ENCODE data around the gene CYSRT1. TPM values are rescaled to one million over a fixed set of nuclear protein-coding genes. Genes with fewer than 3 reads are reported as not detected.

CYSRT1 gene
- total and polyA plus RNA-seq, 7 experiments from 2014 or later, result 0.45 to 0.63 (median 0.49) TPM; not detected in 3

- no peak for ATAC-seq
These were observed 32.1 kb upstream of the CYSRT1 start for GRCh38 chr9:137192859-137193258.

GRCh38 chr9:137193771-137194170 lies 31.2 kb upstream of the CYSRT1 start:
- Histone ChIP-seq H3K27me3 (ENCODE audit: control insufficient read depth in 2 of 2, insufficient read depth in 2 of 2, low read length in 2 of 2) (no peaks in the 10 kb centered on the region), H3K4me3 (ENCODE audit: low read length) (no peak overlapping the region), H3K36me3 (ENCODE audit: control insufficient read depth in 2 of 3, insufficient read depth in 3 of 3, low read length in 3 of 3) (peaks cover 0 to 20% (median 0%) of the 10 kb centered on the region in 3 experiments), H3K27ac (ENCODE audit: low read depth, low read length) (no peak overlapping the region), H3K9me3 (ENCODE audit: control insufficient read depth in 2 of 3, low read length in 3 of 3) (no peaks in the 10 kb centered on the region), H3K4me1 (ENCODE audit: control insufficient read depth in 2 of 2, insufficient read depth in 2 of 2, low read length in 2 of 2) (peaks cover 11 to 13% of the 10 kb centered on the region in 2 donors)
- H3K9me3 Mint-ChIP-seq, result peaks cover 0 to 2% (median 0%) of the 10 kb centered on the region in 11 donors
- POLR2A ChIA-PET, result interaction anchor here (1.3 to 10.4 kb wide), 2 partner anchors 11 to 29 kb away, joined by 4 to 136 read pairs; partner anchors contain the start of genes NDOR1, TMEM203 and TPRN
- intact Hi-C loops (cut with micrococcal nuclease), result no loop called here
- no peaks in the 10 kb centered on the region for H3K27me3 Mint-ChIP-seq
- CTCF ChIA-PET, result interaction anchor here (0.6 kb wide), 1 partner anchor 562 kb away, joined by 3 read pairs; no protein-coding TSS in a partner anchor
- no peak overlapping the region for H3K27ac Mint-ChIP-seq
- H3K36me3 Mint-ChIP-seq, result peaks cover 0 to 6% (median 0%) of the 10 kb centered on the region in 5 donors
- no peak overlapping the region for H3K4me3 Mint-ChIP-seq
- peaks cover 0 to 27% (median 13%) of the 10 kb centered on the region in 7 donors for H3K4me1 Mint-ChIP-seq
- no peak for ATAC-seq
- no peak for DNase-seq

More at GRCh38 chr9:137192859-137193258, 32.1 kb upstream of the CYSRT1 start:
- Histone ChIP-seq H3K9me3 (ENCODE audit: control insufficient read depth in 2 of 3, low read length in 3 of 3) (no peaks in the 10 kb centered on the region), H3K4me3 (ENCODE audit: low read length) (no peak overlapping the region), H3K27ac (ENCODE audit: low read depth, low read length) (no peak overlapping the region), H3K36me3 (ENCODE audit: control insufficient read depth in 2 of 3, insufficient read depth in 3 of 3, low read length in 3 of 3) (peaks cover 0 to 28% (median 0%) of the 10 kb centered on the region in 3 experiments), H3K27me3 (ENCODE audit: control insufficient read depth in 2 of 2, insufficient read depth in 2 of 2, low read length in 2 of 2) (no peaks in the 10 kb centered on the region), H3K4me1 (ENCODE audit: control insufficient read depth in 2 of 2, insufficient read depth in 2 of 2, low read length in 2 of 2) (peaks cover 12 to 13% of the 10 kb centered on the region in 2 donors)
- peaks cover 0 to 2% (median 0%) of the 10 kb centered on the region in 11 donors for H3K9me3 Mint-ChIP-seq
- intact Hi-C loops (cut with micrococcal nuclease), result no loop called here
- ChIA-PET CTCF (interaction anchor here (0.6 to 1.0 kb wide), 2 partner anchors 399 to 561 kb away, joined by 3 read pairs; no protein-coding TSS in a partner anchor), POLR2A (interaction anchor here (0.6 to 10.4 kb wide), 6 partner anchors 12 to 67 kb away, joined by 3 to 136 read pairs (median 4); partner anchors contain the start of genes NDOR1, TMEM203 and TPRN)
- no peak overlapping the region for H3K4me3 Mint-ChIP-seq
- DNase-seq, result no peak
- H3K4me1 Mint-ChIP-seq, result peaks cover 0 to 26% (median 13%) of the 10 kb centered on the region in 7 donors
- no peak overlapping the region for H3K27ac Mint-ChIP-seq
- peaks cover 0 to 6% (median 0%) of the 10 kb centered on the region in 5 donors for H3K36me3 Mint-ChIP-seq
- no peaks in the 10 kb centered on the region for H3K27me3 Mint-ChIP-seq

- H3K4me3 ChIP-seq (ENCODE audit: low read length), result no peak overlapping the region
- ChIA-PET POLR2A (interaction anchor here (1.3 to 10.4 kb wide), 2 partner anchors 10 to 29 kb away, joined by 4 to 136 read pairs; partner anchors contain the start of genes NDOR1, TMEM203 and TPRN), CTCF (no interaction called here)
- intact Hi-C loops (cut with micrococcal nuclease), result no loop called here
- no peaks in the 10 kb centered on the region for H3K27me3 Mint-ChIP-seq
- H3K36me3 Mint-ChIP-seq, result peaks cover 0 to 4% (median 0%) of the 10 kb centered on the region in 5 donors
- H3K9me3 ChIP-seq (ENCODE audit: control insufficient read depth in 2 of 3, low read length in 3 of 3), result no peaks in the 10 kb centered on the region
- H3K27me3 ChIP-seq (ENCODE audit: control insufficient read depth in 2 of 2, insufficient read depth in 2 of 2, low read length in 2 of 2), result no peaks in the 10 kb centered on the region
- no peak overlapping the region for H3K27ac Mint-ChIP-seq
- no peaks in the 10 kb centered on the region for H3K9me3 Mint-ChIP-seq
- ATAC-seq (no peak), DNase-seq (no peak)
- H3K4me3 Mint-ChIP-seq, result no peak overlapping the region
- H3K4me1 Mint-ChIP-seq, result peaks cover 0 to 22% (median 8%) of the 10 kb centered on the region in 7 donors
- peaks cover 0 to 20% (median 0%) of the 10 kb centered on the region in 3 experiments for H3K36me3 ChIP-seq (ENCODE audit: control insufficient read depth in 2 of 3, insufficient read depth in 3 of 3, low read length in 3 of 3)
- H3K27ac ChIP-seq (ENCODE audit: low read depth, low read length), result no peak overlapping the region
- H3K4me1 ChIP-seq (ENCODE audit: control insufficient read depth in 2 of 2, insufficient read depth in 2 of 2, low read length in 2 of 2), result peaks cover 6 to 9% of the 10 kb centered on the region in 2 donors
These were observed 30.6 kb upstream of the CYSRT1 start for GRCh38 chr9:137194388-137194787.

- no peak overlapping the region for H3K27ac ChIP-seq (ENCODE audit: low read depth, low read length)
- H3K9me3 ChIP-seq (ENCODE audit: control insufficient read depth in 2 of 3, low read length in 3 of 3), result no peaks in the 10 kb centered on the region
- ChIA-PET POLR2A (interaction anchor here (10.4 kb wide), 1 partner anchor 10 kb away, joined by 136 read pairs; the partner anchor contains the start of genes NDOR1, TMEM203 and TPRN), CTCF (no interaction called here)
- H3K36me3 Mint-ChIP-seq, result peaks cover 0 to 4% (median 0%) of the 10 kb centered on the region in 5 donors
- H3K36me3 ChIP-seq (ENCODE audit: control insufficient read depth in 2 of 3, insufficient read depth in 3 of 3, low read length in 3 of 3), result peaks cover 0 to 16% (median 0%) of the 10 kb centered on the region in 3 experiments
- H3K4me1 Mint-ChIP-seq, result peaks cover 0 to 17% (median 7%) of the 10 kb centered on the region in 7 donors
- DNase-seq, result no peak
- H3K4me3 Mint-ChIP-seq, result no peak overlapping the region
- H3K27ac Mint-ChIP-seq, result no peak overlapping the region
- intact Hi-C loops (cut with micrococcal nuclease), result no loop called here
- H3K4me3 ChIP-seq (ENCODE audit: low read length), result no peak overlapping the region
- no peaks in the 10 kb centered on the region for H3K9me3 Mint-ChIP-seq
- H3K27me3 ChIP-seq (ENCODE audit: control insufficient read depth in 2 of 2, insufficient read depth in 2 of 2, low read length in 2 of 2), result no peaks in the 10 kb centered on the region
- no peak for ATAC-seq
- no peaks in the 10 kb centered on the region for H3K27me3 Mint-ChIP-seq
- peaks cover under 1 to 4% of the 10 kb centered on the region in 2 donors for H3K4me1 ChIP-seq (ENCODE audit: control insufficient read depth in 2 of 2, insufficient read depth in 2 of 2, low read length in 2 of 2)
These were observed 30.1 kb upstream of the CYSRT1 start for GRCh38 chr9:137194909-137195308.

GRCh38 chr9:137195525-137196220 lies 29.3 kb upstream of the CYSRT1 start:
- H3K36me3 ChIP-seq (ENCODE audit: control insufficient read depth in 2 of 3, insufficient read depth in 3 of 3, low read length in 3 of 3), result peaks cover 0 to 9% (median 0%) of the 10 kb centered on the region in 3 experiments
- Mint-ChIP-seq H3K9me3 (no peaks in the 10 kb centered on the region), H3K27ac (no peak overlapping the region), H3K36me3 (peaks cover 0 to 4% (median 0%) of the 10 kb centered on the region in 5 donors), H3K4me3 (no peak overlapping the region), H3K27me3 (no peaks in the 10 kb centered on the region), H3K4me1 (peaks cover 0 to 11% (median 4%) of the 10 kb centered on the region in 7 donors)
- no peaks in the 10 kb centered on the region for H3K27me3 ChIP-seq (ENCODE audit: control insufficient read depth in 2 of 2, insufficient read depth in 2 of 2, low read length in 2 of 2)
- intact Hi-C loops (cut with micrococcal nuclease), result no loop called here
- ChIA-PET CTCF (no interaction called here), POLR2A (interaction anchor here (0.6 to 1.6 kb wide), 3 partner anchors 9 to 199 kb away, joined by 3 to 5 read pairs (median 4); partner anchors contain the start of genes CLIC3 and TMEM203)
- no peaks in the 10 kb centered on the region for H3K9me3 ChIP-seq (ENCODE audit: control insufficient read depth in 2 of 3, low read length in 3 of 3)
- no peak overlapping the region for H3K27ac ChIP-seq (ENCODE audit: low read depth, low read length)
- no peak for ATAC-seq
- DNase-seq, result no peak
- no peak overlapping the region for H3K4me3 ChIP-seq (ENCODE audit: low read length)
- H3K4me1 ChIP-seq (ENCODE audit: control insufficient read depth in 2 of 2, insufficient read depth in 2 of 2, low read length in 2 of 2), result no peaks in the 10 kb centered on the region

- Mint-ChIP-seq H3K27ac (no peak overlapping the region), H3K9me3 (no peaks in the 10 kb centered on the region), H3K36me3 (no peaks in the 10 kb centered on the region), H3K4me3 (peak overlapping the region in 5 of 10 donors; percentile 12 to 81 (median 42)), H3K4me1 (peaks cover 9 to 21% (median 11%) of the 10 kb centered on the region in 7 donors), H3K27me3 (no peaks in the 10 kb centered on the region)
- Histone ChIP-seq H3K4me3 (ENCODE audit: low read length) (no peak overlapping the region), H3K9me3 (ENCODE audit: control insufficient read depth in 2 of 3, low read length in 3 of 3) (no peaks in the 10 kb centered on the region), H3K27ac (ENCODE audit: low read depth, low read length) (no peak overlapping the region), H3K4me1 (ENCODE audit: control insufficient read depth in 2 of 2, insufficient read depth in 2 of 2, low read length in 2 of 2) (peaks cover 6 to 8% of the 10 kb centered on the region in 2 donors), H3K36me3 (ENCODE audit: control insufficient read depth in 2 of 3, insufficient read depth in 3 of 3, low read length in 3 of 3) (no peaks in the 10 kb centered on the region), H3K27me3 (ENCODE audit: control insufficient read depth in 2 of 2, insufficient read depth in 2 of 2, low read length in 2 of 2) (no peaks in the 10 kb centered on the region)
- intact Hi-C loops (cut with micrococcal nuclease), result no loop called here
- ChIA-PET CTCF (no interaction called here), POLR2A (interaction anchor here (0.6 to 3.4 kb wide), 7 partner anchors 9 to 386 kb away, joined by 3 to 16 read pairs (median 4); partner anchors contain the start of genes CYSRT1, MAN1B1 and SSNA1)
- DNase-seq (no peak), ATAC-seq (no peak)
These were observed 26.7 kb upstream of the CYSRT1 start for GRCh38 chr9:137198051-137198901.

All from naive thymus-derived CD4-positive, alpha-beta T cell (primary cell).